PC-9 (cell line): Measurements from ENCODE around the gene RPL23.

Experiments
- EZH2 ChIP-seq: fragments of 200-600 bp; sonication (generic); IDR thresholded peaks from 2 replicates; pipeline ENCODE4 v1.8.0; 2017; ENCODE audit warnings: antibody characterized with exemption, low read depth
- TF ChIP-seq, protein P1 (sequence below): fragments of 200-600 bp; sonication (generic); conservative IDR thresholded peaks from 2 replicates; pipeline ENCODE4 v1.6.1; 2017; ENCODE audit warnings: mixed run types, antibody characterized with exemption, mild to moderate bottlenecking, moderate library complexity

DNA sequence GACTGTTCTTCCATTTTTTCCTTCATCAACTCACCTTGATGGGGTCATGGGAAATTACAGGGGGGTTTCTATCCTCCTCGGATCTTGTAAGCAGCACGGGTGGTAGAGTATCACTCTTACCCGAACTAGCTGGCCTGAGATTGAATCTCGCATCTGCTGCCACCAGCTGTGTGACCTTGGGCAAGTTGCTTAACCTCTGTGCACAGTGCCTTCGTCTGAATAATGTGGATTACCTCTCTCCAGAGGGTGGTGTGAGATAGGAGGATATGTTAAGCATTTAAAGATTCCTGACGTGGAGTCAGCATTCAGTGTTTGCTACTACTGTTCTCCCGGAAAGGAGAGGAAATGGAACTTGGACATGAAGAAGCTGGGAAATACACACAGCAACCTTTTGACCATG lies 40.8 kb upstream of the RPL23 start:
- TF ChIP-seq, protein P1, sequence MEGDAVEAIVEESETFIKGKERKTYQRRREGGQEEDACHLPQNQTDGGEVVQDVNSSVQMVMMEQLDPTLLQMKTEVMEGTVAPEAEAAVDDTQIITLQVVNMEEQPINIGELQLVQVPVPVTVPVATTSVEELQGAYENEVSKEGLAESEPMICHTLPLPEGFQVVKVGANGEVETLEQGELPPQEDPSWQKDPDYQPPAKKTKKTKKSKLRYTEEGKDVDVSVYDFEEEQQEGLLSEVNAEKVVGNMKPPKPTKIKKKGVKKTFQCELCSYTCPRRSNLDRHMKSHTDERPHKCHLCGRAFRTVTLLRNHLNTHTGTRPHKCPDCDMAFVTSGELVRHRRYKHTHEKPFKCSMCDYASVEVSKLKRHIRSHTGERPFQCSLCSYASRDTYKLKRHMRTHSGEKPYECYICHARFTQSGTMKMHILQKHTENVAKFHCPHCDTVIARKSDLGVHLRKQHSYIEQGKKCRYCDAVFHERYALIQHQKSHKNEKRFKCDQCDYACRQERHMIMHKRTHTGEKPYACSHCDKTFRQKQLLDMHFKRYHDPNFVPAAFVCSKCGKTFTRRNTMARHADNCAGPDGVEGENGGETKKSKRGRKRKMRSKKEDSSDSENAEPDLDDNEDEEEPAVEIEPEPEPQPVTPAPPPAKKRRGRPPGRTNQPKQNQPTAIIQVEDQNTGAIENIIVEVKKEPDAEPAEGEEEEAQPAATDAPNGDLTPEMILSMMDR, result no peak
- no peak for TF ChIP-seq EZH2
